VCaP (cell line): ENCODE data around the gene CDK16.

Source experiments
- H3K27ac ChIP-seq: fragments of 450-650 bp; 2 replicates; pipeline ENCODE4 v1.5.1; 2017
- CTCF ChIP-seq: fragments of 450-650 bp; conservative IDR thresholded peaks from 2 replicates; pipeline ENCODE4 v1.5.1; 2017; ENCODE audit warnings: mild to moderate bottlenecking, moderate library complexity

CDK16 gene

GRCh38 chrX:47194194-47194787 is 24.2 kb upstream of the CDK16 start:
- no peak for TF ChIP-seq CTCF
- peak overlapping the region; percentile 88 for H3K27ac ChIP-seq

- TF ChIP-seq CTCF, result no peak
- peak overlapping the region; percentile 13; the same call in 1 of the 2 replicates for H3K27ac ChIP-seq
Observed at GRCh38 chrX:47196098-47196497, 22.4 kb upstream of the CDK16 start.

- H3K27ac ChIP-seq, result no peak overlapping the region
- no peak for TF ChIP-seq CTCF
Observed at GRCh38 chrX:47197526-47197925, 21.0 kb upstream of the CDK16 start.

- H3K27ac ChIP-seq, result no peak overlapping the region
- no peak for TF ChIP-seq CTCF
Observed at GRCh38 chrX:47198026-47198686, 20.3 kb upstream of the CDK16 start.

- no peak for TF ChIP-seq CTCF
- no peak overlapping the region for H3K27ac ChIP-seq
Observed at GRCh38 chrX:47198687-47199080, 19.8 kb upstream of the CDK16 start.

GRCh38 chrX:47199286-47199685 is 19.2 kb upstream of the CDK16 start:
- no peak overlapping the region for H3K27ac ChIP-seq
- TF ChIP-seq CTCF, result no peak

GRCh38 chrX:47200385-47201150 is 17.9 kb upstream of the CDK16 start:
- H3K27ac ChIP-seq, result no peak overlapping the region
- no peak for TF ChIP-seq CTCF
